Heart left ventricle (tissue), 16 donors: ENCODE measurements around the gene FANCD2OS. TPM values are rescaled to one million over a fixed set of nuclear protein-coding genes. Genes with fewer than 3 reads are reported as not detected.

Experiments
- ATAC-seq, 4 donors: fragments of 200-7000 bp; cut with Tn5 transposase; one replicate each; pipeline ENCODE4 v1.9.1; 2020 to 2022; ENCODE audit warnings: moderate library complexity in 4 of 4, mild to moderate bottlenecking in 3 of 4, moderate number of reproducible peaks in 1 of 4
- DNase-seq, 5 donors: peaks; one replicate each; pipeline ENCODE4 v3.0.0-alpha.2; 2020
- H3K27ac ChIP-seq, 12 donors: fragments of 200-600 bp; sonication (generic) in 4 of 12; one replicate each; pipeline versions ENCODE4 v1.5.0 to v1.8.0; 2016 to 2022; ENCODE audit warnings: mild to moderate bottlenecking in 2 of 12
- H3K27me3 ChIP-seq, 9 donors: fragments of 200-600 bp; sonication (generic) in 2 of 9; one replicate each; pipeline versions ENCODE4 v1.5.1 to v1.8.0; 2016 to 2022; ENCODE audit warnings: mild to moderate bottlenecking in 3 of 9
- H3K36me3 ChIP-seq, 9 donors: fragments of 200-600 bp; sonication (generic) in 2 of 9; one replicate each; pipeline versions ENCODE4 v1.5.0 to v1.8.0; 2018 to 2022; ENCODE audit warnings: mild to moderate bottlenecking in 2 of 9
- H3K4me1 ChIP-seq, 12 donors: fragments of 200-600 bp; sonication (generic) in 4 of 12; one replicate each; pipeline versions ENCODE4 v1.5.0 to v1.8.0; 2016 to 2022; ENCODE audit warnings: mild to moderate bottlenecking in 3 of 12
- H3K4me3 ChIP-seq, 12 donors: fragments of 200-600 bp; sonication (generic) in 4 of 12; one replicate each; pipeline versions ENCODE4 v1.5.0 to v1.8.0; 2017 to 2022; ENCODE audit warnings: mild to moderate bottlenecking in 9 of 12, moderate library complexity in 4 of 12
- H3K9me3 ChIP-seq, 12 donors: fragments of 200-600 bp; sonication (generic) in 4 of 12; one replicate each; pipeline versions ENCODE4 v1.5.0 to v1.8.0; 2016 to 2022; ENCODE audit warnings: mild to moderate bottlenecking in 1 of 12
- POLR2A ChIP-seq, 2 donors: fragments of 450-650 bp; IDR thresholded peaks; one replicate each; pipeline ENCODE4 v1.6.1; 2017; ENCODE audit warnings: antibody characterized with exemption in 2 of 2, mild to moderate bottlenecking in 2 of 2, moderate library complexity in 2 of 2
- WGBS, 4 donors: extraction: QIAGEN DNeasy Blood & Tissue Kit in 2 of 4; methylation state at CpG; one replicate each; pipeline versions ENCODE4 v1.1.5 to v1.1.7; 2013 to 2018; 5-methylcytosine and 5-hydroxymethylcytosine counted together
- intact Hi-C, 10 donors: fragments of 100-400 bp; cut with DNase I; formaldehyde crosslinking; loops; one replicate each; pipeline versions ENCODE4 v1.11.1 to v1.14.2; 2022
- polyA plus RNA-seq, 2 donors: library from polyadenylated mRNA; stranded (reverse); fragments of 200-250 nt; gene quantifications; one replicate each; pipeline ENCODE4 v1.2.3, GENCODE V29; 2013
- total RNA-seq, 9 donors: library from RNA; depleted of rRNA in 2 of 9; stranded (reverse); fragments of >200 nt in 2 of 9; fragmentation: NEBNext Ultra II Directional in 3 of 9; extraction: Animal tissue kit (Norgen Biotek cat#: 25700) in 3 of 9; gene quantifications; one replicate each; pipeline versions ENCODE4 v1.1.0 to v1.2.4, GENCODE V29; 2016 to 2023
- TF ChIP-seq, protein P1 (sequence below), 12 donors: fragments of 200-600 bp; sonication (generic) in 4 of 12; IDR thresholded peaks; one replicate each; pipeline versions ENCODE4 v1.5.0 to v1.8.0; 2018 to 2022; ENCODE audit warnings: antibody characterized with exemption in 12 of 12, mild to moderate bottlenecking in 5 of 12
- donor health status: ischemic (EF 13 %, LVEDD 7.1; RV severe dilation, severe dysfunction).
- donor health status: healthy with polysubstance abuse.
- donor health status: DM: no; HTN: yes; CAD: no.
- donor health status: DM: no; HTN: no; CAD: no.
- donor health status: ischemic (EF 25% LVEDD 6.9; RV normal size, moderate dysfunction).
- donor health status: ischemic (EF 25% LVEDD 5.7; RV mildly dilated, moderate dysfunction).
- donor health status: healthy.
- donor health status: DM: yes; HTN: yes; CAD: no.
- donor health status: ischemic (EF 35%, LVEDD 5.7; RV mildly dilated, moderate dysfunction).
- donor health status: nonischemic (EF 11% LVEDD 7.7; RV severe dilation, severe dysfunction).
- donor health status: DM: yes; HTN: yes; CAD: no.
- donor health status: PGD.
- donor health status: ischemic (EF 29% LVEDD 5.4; RV normal size, mild dysfunction).
- donor health status: nonischemic (EF 23%, LVEDD 6.1; RV moderate dilation, normal function).

Gene FANCD2OS
- total and polyA plus RNA-seq, 11 donors: not detected

DNA sequence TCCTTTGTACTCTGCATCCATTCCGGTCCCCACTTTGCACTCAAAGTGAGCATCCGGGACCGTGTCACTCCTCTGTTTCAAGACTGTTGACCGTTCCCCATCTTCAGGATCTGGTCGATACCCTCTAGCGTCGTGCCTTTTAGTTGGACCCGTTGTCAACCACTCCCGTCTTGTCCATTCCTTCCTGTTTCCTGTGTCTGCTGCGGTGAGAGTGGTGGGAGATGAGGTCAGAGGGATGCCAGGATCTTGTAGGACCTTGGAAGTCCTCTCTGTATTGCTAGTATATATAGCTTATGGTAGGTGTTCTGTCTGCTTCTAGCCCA is 8.0 kb upstream of the FANCD2OS start:
- 0 to 2% (median 0%) methylated on average over 10 of the region's 10 CpGs for WGBS, 4 donors
- ATAC-seq (peak in 2 of 4 donors; percentile 8 to 19), DNase-seq (no peak)
- H3K4me1 ChIP-seq: peaks cover 0 to 54% (median 30%) of the 10 kb centered on the region in 12 donors
- H3K27me3 ChIP-seq: no peaks in the 10 kb centered on the region
- peaks cover 0 to 27% (median 7%) of the 10 kb centered on the region in 9 donors for H3K36me3 ChIP-seq
- no peaks in the 10 kb centered on the region for H3K9me3 ChIP-seq
- H3K4me3 ChIP-seq: peak overlapping the region; percentile 60 to 97 (median 92)
- TF ChIP-seq, protein P1, sequence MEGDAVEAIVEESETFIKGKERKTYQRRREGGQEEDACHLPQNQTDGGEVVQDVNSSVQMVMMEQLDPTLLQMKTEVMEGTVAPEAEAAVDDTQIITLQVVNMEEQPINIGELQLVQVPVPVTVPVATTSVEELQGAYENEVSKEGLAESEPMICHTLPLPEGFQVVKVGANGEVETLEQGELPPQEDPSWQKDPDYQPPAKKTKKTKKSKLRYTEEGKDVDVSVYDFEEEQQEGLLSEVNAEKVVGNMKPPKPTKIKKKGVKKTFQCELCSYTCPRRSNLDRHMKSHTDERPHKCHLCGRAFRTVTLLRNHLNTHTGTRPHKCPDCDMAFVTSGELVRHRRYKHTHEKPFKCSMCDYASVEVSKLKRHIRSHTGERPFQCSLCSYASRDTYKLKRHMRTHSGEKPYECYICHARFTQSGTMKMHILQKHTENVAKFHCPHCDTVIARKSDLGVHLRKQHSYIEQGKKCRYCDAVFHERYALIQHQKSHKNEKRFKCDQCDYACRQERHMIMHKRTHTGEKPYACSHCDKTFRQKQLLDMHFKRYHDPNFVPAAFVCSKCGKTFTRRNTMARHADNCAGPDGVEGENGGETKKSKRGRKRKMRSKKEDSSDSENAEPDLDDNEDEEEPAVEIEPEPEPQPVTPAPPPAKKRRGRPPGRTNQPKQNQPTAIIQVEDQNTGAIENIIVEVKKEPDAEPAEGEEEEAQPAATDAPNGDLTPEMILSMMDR (IDR thresholded peaks at IDR 0.05): no peak
- no peak for TF ChIP-seq POLR2A (IDR thresholded peaks at IDR 0.05)
- intact Hi-C loops: loop anchor here in 4 of 10 donors (2.0 to 10.0 kb wide), 3 partner anchors 89 to 171 kb away; partner anchors contain the start of gene FANCD2 (in 3 of the 4)
- H3K27ac ChIP-seq: peak overlapping the region in 11 of 12 donors; percentile 74 to 89 (median 84)

DNA sequence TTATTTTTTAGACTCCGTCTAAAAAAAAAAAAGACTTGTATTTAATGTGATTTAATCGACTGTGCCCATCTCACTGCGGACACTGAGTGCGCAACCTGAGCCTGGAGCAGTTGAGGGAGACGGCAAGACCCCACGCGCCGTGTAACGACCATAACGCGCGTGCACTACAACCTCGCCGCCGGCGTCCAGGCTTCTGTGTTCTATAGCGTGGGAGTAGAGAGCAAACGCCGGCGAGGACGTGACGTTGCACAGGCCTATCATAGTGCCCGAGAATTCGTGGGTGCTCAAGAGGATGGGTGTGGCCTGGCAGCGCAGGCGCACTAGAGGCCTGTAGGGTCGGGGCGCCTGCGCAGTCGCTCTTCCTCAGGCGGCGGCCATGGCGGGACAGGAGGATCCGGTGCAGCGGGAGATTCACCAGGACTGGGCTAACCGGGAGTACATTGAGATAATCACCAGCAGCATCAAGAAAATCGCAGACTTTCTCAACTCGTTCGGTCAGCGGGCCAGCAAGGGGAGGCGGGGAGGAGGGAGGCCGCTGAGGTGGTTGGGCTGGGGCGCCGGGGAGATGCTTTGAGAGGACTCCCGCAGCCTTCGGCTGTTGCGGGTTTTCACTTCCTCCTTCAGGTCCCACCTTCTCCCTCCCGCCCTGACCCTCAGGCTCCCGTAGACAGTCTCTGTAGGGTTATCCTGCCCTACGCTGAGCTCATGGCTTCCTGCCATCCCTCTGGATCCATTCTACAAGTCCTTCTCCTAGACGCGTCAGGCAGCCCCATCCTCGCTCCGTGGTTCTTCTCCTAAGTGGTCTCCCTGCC is 7.5 kb upstream of the FANCD2OS start, which contains the start of gene BRK1:
Gene BRK1 (plus strand): TSS at position 350 of the 812 bp plus-strand sequence. CDS start 27 bp downstream, at position 377.
- Histone ChIP-seq H3K27me3 (no peaks in the 10 kb centered on the region), H3K27ac (peak within 1 kb of the TSS; percentile 35 to 89 (median 84)), H3K9me3 (no peaks in the 10 kb centered on the region), H3K4me3 (peak within 1 kb of the TSS; percentile 60 to 97 (median 92)), H3K4me1 (peaks cover 0 to 49% (median 30%) of the 10 kb centered on the region in 12 donors), H3K36me3 (peaks cover 0 to 24% (median 7%) of the 10 kb centered on the region in 9 donors)
- peak; percentile 100 for ATAC-seq
- TF ChIP-seq, protein P1 (IDR thresholded peaks at IDR 0.05): no peak
- TF ChIP-seq POLR2A (IDR thresholded peaks at IDR 0.05): peak; percentile 44 to 94
- WGBS, 4 donors: 0 to 1% (median 1%) methylated on average over 46 to 54 of the region's 54 CpGs
- peak; percentile 94 to 98 (median 97) for DNase-seq
- intact Hi-C loops: loop anchor here in 4 of 10 donors (2.0 to 10.0 kb wide), 3 partner anchors 89 to 171 kb away; partner anchors contain the start of gene FANCD2 (in 3 of the 4)

DNA sequence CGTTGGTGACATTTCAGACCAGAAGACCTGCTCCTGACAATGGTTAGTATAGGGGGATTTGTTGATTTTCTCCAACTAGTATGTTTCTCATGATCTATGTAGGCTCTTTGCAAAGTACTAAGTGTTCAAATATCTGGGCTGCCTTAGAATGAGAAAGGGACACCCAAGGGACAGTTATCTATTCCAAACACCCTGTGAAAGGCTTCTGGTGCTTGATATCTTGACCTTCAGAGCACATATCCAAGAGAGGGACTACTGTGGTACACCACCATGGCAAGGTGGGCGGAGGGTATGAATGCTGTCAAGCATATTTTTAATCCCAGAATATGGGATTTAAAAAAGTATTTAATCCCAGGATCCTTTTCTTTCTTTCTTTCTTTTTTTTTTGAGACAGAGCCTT is 1.1 kb downstream of the FANCD2OS start:
- Histone ChIP-seq H3K4me3 (no peak overlapping the region), H3K4me1 (no peaks in the 10 kb centered on the region), H3K36me3 (no peaks in the 10 kb centered on the region), H3K27ac (no peak overlapping the region), H3K27me3 (peaks cover 0 to 9% (median 0%) of the 10 kb centered on the region in 9 donors), H3K9me3 (no peaks in the 10 kb centered on the region)
- intact Hi-C loops: no loop called here
- ATAC-seq (no peak), DNase-seq (no peak)
- TF ChIP-seq POLR2A (IDR thresholded peaks at IDR 0.05): no peak
- TF ChIP-seq, protein P1 (IDR thresholded peaks at IDR 0.05): no peak
- WGBS, 4 donors: 80 to 88% (median 84%) methylated on average over 2 of the region's 2 CpGs

DNA sequence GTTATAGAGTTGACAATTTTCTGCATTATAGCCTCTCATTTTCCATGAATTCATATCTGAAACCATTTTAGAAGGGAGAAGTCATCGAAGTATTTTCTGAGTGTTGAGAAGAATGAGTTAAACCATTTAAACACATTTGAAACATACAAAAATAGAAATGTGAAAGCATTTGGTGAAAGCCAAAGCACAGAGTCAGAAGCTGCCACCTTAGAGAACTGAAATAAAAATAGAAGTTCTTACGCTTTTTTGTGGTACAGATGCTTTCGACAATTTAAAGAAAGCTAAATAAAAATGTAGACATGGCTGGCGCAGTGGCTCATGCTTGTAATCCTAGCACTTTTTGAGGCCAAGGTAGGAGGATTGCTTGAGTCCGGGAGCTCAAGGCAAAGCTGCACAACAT is 9.0 kb downstream of the FANCD2OS start:
- Histone ChIP-seq H3K36me3 (peaks cover 0 to 3% (median 0%) of the 10 kb centered on the region in 9 donors), H3K4me3 (no peak overlapping the region), H3K27ac (no peak overlapping the region), H3K4me1 (no peaks in the 10 kb centered on the region), H3K9me3 (no peaks in the 10 kb centered on the region), H3K27me3 (no peaks in the 10 kb centered on the region)
- 96 to 97% (median 97%) methylated on average over 5 of the region's 5 CpGs for WGBS, 4 donors
- TF ChIP-seq POLR2A (IDR thresholded peaks at IDR 0.05): no peak
- TF ChIP-seq, protein P1 (IDR thresholded peaks at IDR 0.05): no peak
- intact Hi-C loops: no loop called here
- ATAC-seq: no peak
- no peak for DNase-seq
